Effector CD8-positive, alpha-beta T cell (primary cell): ENCODE measurements around the gene SLC5A1.
"Not testable (repeated sequence)": the region's sequence is repeated elsewhere in the genome, so short reads cannot be mapped to it uniquely, and the experiment has no call there.

ENCODE experiments used
- DNase-seq: peaks from one replicate; lab custom pipeline; 2025; lab: John Stamatoyannopoulos, UW

The SLC5A1 gene

DNA sequence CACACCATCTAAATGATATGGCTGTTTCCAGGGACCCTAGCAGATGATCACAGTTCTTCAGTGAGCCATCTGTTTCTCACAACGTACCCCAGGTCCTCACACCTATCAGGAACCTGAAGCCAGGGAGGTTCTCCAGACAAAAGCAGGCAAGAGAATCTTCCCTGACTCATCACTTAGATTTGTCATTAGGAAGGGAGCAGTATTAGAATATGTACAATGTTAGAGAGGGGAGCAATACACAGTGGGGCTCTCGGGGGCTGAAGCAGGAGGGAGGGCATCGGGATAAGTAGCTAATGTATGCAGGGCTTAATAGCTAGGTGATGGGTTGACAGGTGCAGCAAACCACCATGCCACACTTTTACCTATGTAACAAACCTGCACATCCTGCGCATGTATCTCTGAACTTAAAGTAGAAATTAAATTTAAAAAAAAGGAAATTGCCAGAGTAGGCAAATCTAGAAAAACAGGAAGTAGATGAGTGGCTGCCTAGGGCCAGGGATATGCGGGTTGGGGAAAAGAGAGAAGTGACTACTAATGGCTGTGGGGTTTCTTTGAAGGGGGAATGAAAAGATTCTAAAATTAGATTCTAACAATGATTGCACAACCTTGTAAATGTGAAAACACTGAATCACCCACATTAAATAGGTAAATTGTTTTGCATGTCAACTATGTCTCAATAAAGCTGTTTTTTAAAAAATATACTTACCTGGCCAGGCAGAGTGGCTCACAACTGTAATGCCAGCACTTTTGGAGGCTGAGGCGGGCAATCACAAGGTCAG, 101.6 kb downstream of the SLC5A1 start:
- no peak for DNase-seq

DNA sequence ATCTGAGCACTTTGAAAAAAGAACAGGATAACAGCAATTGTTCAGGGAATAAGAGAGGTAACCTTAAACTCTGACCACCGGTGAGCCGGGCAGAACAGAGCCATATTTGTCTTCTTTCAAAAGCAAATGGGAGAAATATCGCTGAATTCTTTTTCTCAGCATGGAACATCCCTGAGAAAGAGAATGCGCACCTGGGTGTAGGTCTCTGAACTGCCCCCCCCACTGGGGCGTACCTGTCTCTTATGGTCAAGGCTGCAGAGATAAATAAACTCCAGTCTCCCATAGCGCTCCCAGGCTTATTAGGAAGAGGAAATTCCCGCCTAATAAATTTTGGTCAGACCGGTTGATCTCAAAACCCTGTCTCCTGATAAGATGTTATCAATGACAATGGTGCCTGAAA, 104.1 kb downstream of the SLC5A1 start:
- not testable (repeated sequence) for DNase-seq

DNA sequence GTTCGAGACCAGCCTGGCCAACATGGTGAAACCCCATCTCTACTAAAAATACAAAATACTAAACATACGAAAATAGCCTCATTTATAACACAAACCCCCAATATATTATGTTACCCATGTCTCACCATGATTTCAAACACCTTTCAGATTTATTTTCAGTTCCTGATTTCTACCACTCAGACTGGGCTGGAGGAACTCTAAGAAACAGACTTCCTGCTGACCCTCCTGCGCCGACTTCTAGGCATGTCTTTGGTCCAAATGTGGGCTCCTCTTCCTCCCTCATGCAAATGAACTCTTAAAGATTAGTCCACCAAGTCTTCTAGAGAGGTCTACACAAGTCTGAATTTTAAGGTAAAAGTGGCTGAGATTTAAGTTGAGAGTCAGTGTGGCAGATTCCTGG, 105.3 kb downstream of the SLC5A1 start:
- not testable (repeated sequence) for DNase-seq

DNA sequence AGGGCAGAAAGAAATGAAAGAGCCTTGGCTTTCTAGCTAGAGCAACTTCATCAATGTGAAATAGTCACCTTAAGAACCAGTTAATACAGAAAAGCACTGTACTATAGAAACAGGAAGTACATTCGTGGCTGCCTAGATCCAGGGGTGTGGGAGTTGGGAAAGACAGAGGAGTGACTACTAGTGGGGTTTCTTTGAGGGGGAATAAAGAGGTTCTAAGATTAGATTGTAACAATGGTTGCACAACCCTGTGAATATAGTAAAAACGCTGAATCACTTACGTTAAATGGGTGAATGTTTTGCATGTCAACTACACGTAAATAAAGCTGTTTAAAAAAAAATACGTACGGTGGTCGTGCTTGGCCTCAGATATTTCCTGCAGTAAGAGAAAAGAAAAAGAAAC, 107.6 kb downstream of the SLC5A1 start:
- not testable (repeated sequence) for DNase-seq

DNA sequence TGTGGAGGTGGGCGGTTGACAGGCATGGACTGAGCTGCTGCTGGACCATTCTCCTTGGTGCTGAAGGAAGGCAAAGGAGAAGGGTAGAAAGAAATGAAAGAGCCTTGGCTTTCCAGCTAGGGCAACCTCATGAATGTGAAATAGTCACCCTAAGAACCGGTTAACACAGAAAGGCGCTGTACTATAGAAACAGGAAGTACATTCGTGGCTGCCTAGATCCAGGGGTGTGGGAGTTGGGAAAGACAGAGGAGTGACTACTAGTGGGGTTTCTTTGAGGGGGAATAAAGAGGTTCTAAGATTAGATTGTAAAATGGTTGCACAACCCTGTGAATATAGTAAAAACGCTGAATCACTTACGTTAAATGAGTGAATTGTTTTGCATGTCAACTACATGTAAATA, 108.6 kb downstream of the SLC5A1 start:
- not testable (repeated sequence) for DNase-seq

DNA sequence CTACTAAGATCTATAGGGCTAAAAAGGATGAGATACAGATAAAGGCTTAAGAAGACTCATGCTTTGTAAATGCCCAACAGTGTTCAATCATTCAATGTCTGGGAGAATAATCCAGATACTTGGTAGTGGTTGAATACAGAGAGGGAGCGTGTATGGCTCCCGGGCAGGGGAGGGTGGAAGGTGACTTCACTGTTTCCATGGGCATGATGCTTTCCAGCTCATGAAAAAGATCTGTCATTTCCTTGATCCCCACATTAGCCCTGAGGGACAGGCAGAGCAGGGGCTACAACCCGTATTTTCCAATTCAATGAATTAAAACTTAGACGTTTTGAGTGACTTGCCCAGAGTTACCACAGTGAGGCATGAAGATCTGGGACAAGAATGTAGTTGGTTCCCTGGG, 111.7 kb downstream of the SLC5A1 start:
- DNase-seq = not testable (repeated sequence)

DNA sequence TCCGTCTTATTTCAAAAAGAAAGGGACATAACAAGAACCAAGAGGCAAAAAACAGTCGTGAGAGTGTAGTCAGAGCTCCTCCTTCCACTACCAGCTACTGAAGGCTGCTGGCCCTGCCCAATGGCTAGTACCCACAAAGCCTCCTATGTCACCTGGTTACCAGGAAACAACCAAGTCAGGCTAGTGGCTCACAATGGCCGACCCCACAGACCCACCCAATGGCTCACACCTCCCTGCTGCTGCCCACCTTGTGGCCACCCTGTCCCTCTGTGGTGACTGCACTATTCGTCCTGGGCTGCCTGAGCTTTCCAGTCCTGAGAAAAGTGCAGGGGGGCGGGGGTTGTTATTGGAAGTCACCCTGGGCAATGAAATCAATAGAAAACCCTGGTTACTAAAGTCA, 114.6 kb downstream of the SLC5A1 start:
- DNase-seq = not testable (repeated sequence)

DNA sequence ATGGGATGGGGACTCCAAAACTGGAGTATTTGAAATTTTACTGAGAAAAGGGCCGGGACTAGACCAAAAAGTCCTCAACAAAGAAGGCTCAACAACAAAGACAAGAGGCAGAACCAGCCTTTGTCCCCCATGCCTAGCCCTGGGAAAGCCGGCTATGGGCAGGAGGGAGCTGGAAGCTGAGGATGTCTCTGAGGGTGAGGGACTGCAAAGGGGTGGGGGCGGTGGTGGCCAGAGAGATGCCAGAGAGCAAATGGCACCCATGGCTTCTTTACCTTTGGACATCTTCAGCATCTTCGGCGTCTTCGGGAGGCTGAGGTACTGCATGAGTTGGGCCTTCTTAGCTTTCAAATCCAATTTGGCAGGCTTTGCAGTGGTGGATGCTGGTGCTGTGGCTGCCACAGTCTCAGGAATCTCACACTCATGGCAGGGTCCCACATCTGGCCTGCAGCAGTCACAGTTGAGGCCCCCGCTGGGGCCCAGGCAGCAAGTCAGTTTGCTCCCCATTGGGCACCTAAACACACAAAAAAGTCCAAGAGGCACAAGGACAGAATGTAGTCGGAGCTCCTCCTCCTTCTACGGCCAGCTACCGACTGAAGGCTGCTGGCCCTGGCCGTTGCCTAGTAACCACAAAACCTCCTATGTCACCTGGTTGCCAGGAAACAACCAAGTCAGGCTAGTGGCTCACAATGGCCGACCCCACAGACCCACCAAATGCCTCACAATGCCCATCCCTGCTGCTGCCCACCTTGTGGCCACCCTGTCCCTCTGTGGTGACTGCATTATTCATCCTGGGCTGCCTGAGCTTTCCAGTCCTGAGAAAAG, 115.9 kb downstream of the SLC5A1 start, which contains the start of gene C22orf42:
Gene C22orf42, minus strand, starts transcription at position 592 of the 822 bp plus-strand sequence. Its CDS starts 88 bp downstream, at position 504.
- DNase-seq = no peak

DNA sequence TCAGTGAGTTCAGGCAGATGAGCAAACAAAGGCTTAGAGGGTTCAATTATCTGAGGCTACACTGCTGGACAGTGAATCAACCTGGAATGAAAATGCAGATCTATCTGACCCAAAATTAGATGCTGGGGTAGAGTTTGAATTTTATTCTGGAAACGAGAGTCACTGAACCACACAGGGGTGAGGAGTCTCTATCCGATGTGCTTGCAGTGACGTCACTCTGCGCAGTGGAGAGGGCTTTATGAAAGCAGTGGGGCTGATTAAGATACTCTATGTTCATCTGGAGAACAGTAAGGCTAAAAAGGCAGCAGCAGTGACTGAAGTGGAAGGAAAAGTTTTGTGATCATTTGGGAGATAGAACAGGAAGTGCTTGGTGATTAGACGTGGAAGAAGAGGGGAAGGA, 117.3 kb downstream of the SLC5A1 start:
- not testable (repeated sequence) for DNase-seq
